Endothelial cell of hepatic sinusoid (primary cell): ENCODE measurements around the gene TP53I11.

ENCODE experiments used
- in situ Hi-C: cut with HindIII; loops from 2 replicates; pipeline ENCODE4 v1.10.0; 2017; ENCODE audit warnings: low sequenced_read_pairs

TP53I11 gene

DNA sequence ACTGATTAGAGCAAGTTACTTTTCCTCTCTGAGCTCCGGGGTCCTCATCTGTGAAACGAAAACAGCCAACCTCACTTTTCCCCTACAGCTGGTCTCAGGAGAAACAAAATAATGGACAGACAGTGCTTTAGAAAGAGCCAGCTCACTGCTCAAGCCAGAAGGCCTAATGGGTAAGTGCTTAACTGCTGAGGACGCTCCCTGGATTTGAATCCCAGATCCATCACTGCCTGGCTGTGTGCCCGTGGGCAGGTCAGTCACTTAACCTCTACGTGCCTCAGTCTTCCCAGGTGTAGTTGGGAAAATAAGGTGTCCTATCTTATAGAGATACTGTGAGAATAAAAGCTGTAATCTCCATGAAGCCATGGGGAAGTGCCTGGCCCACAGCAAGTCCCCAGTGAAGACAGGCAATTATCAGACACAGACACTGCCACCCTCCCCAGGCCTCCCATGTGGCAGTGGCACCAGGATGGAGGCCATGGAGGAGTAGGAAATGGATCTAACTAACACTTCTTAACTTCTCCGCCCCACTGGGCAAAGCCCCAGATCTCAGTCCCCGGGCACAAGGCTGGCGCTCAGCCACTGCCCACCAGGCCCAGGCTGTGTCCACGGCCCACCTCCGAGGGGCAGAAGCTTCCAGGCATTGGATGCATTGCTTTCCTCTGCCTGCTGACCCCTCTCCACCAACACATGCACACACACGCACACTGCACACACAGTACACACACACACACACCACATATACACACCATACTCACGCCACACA is 9.2 kb downstream of the TP53I11 start:
- in situ Hi-C loops = loop anchor here (25.0 kb wide), 1 partner anchor 396 kb away; no protein-coding TSS in a partner anchor

DNA sequence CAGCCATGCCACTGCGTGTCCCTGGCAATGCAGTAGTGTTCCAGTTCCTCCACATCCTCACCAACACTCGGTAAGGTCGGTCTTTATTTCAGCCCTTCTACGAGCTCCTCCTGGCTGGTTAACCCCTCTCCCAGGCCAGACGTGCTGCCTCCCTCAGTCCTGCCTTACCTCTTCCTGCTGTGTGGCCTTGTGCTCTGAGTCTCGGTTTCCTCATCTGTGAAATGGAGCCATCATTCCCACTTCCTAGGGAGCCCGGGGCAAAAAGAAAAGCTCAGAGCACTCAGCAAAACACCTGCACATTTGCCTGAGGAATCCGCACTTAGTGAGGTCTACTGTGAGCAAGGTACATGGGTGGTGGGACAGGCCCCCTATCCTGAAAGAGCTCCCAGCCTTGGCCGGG is 9.8 kb downstream of the TP53I11 start:
- in situ Hi-C loops = loop anchor here (25.0 kb wide), 1 partner anchor 396 kb away; no protein-coding TSS in a partner anchor

DNA sequence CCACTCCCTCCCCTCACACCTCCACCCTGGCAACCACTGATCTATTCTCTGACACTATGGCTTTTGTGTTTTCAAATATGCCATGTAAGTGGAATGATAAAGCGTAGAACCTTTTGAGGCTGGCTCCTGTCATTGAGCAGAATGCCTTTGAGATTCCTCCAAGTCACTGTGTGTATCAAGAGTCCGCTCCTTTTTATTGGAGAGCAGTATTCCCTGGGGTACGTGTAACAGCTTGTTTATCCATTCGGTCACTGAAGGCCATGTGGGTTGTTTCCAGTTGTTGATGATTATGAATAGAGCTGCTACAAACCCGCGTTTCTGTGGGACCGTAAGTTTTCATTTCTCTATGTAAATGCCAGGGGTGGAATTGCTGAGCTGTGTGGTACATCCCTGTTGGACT is 10.3 kb downstream of the TP53I11 start:
- in situ Hi-C loops = loop anchor here (25.0 kb wide), 1 partner anchor 397 kb away; no protein-coding TSS in a partner anchor

DNA sequence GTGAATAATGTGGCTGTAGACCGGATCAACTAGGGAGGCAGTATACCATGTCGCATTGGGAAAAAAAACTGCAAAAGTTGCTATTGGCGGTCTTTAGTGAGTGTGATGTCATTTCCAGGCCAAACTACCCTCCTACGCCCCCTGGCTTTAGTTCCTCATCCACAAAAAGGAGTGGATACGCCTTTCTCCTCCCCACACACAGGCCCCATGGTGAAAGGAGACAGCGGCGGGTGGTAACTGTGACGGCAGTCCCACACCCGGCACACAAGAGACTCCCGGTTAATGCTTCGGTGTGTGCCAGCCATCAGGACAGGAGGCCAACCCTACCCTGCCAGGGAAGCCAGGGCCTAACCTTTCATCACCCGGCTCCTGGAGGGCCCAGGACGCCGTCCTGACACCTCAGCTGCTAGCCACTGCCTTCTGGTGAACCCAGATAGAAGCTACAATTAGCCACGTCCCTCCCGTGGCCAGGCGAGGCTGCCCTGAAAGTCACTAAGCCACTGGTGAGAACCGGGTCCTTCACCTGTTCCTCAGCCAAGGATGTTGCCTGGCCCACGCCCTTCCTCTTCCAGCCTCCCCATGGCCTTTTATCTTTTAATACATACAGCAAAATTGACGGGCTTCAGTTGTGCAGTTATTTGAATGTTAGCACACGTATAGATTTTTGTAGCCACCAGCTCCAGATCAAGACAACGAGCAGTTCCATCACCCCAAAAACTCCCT is 10.8 kb downstream of the TP53I11 start:
- in situ Hi-C loops = loop anchor here (5.0 to 25.0 kb wide), 2 partner anchors 172 to 397 kb away; no protein-coding TSS in a partner anchor

DNA sequence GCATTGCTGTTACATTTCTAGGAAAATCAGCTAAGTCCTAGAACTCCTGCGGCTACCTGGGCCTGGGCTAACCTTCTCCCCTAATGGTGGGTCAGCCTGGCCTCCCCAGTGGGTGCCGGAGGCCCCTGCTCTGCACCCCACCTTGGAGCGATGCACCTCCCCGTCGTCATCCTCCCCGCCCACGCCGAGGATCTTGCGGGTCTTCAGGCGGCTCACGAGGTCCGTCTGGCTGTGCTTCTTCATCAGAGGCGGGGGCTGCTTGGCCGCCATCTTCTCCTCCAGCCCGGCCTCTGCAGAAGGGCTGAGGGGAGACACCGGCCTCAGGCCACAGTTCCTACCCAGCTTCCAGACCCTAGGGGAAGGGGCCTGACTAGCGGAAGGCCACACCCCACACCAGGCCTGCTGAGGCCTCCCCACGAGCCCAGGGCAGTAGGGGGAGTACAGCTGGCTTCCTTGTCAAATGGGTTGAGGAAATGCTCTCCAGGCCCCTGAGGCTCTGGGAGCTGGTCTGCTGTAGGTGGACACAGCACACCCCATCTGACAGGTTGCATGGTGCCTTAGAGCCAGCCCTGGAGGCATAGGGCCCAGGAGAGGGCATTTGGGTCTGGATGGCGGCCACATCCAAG is 12.5 kb downstream of the TP53I11 start:
- in situ Hi-C loops = loop anchor here (5.0 to 25.0 kb wide), 2 partner anchors 174 to 399 kb away; no protein-coding TSS in a partner anchor

DNA sequence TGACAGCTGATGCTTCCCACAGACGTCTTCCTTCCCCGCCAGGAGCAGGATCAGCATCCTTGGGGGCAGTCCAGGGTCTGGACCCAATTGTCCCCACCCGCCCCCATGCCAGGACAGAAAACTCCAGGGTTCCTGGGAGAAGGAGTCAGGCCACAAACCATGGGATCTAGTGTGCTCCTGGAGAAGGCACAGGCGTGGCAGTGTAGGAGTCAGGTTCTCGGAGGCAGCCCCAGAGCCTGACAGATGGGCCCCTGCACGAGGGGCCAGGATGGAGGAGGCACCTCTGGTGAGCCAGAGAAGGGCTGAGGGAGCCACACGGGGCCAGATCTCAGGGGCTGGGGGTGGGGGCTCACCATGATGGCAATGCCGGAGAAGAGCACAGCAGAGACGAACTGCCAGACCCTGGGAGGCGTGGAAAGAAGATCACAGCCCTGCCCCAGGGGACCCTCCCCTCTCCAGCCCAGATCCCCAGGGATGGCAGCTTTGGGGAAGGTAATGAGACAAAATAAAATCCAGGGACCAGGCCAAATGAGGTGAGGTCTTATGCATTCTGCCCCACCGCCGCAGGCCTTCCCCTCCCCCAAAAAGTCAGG is 13.6 kb downstream of the TP53I11 start:
- in situ Hi-C loops = loop anchor here (5.0 to 25.0 kb wide), 2 partner anchors 175 to 400 kb away; no protein-coding TSS in a partner anchor

DNA sequence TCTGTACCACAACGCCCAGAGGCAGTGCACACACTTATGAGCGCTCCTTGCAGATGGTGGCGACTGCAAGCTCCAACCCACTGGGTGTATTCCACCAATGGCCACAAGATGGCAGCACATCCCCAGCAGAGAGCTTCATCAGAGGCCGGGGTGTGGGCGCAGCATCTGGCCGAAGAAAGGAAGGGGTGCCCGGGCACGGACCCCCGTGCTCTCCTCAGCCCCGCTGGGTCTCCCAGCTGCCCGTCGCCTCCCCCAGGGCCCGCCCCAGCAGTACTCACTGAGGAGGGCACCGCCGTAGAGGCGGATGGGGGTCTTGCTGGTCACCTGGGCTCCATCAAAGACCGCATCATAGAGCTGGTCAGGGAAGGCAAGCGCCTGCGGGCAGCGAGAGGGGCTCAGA is 14.2 kb downstream of the TP53I11 start:
- in situ Hi-C loops = loop anchor here (5.0 to 25.0 kb wide), 2 partner anchors 176 to 401 kb away; no protein-coding TSS in a partner anchor

DNA sequence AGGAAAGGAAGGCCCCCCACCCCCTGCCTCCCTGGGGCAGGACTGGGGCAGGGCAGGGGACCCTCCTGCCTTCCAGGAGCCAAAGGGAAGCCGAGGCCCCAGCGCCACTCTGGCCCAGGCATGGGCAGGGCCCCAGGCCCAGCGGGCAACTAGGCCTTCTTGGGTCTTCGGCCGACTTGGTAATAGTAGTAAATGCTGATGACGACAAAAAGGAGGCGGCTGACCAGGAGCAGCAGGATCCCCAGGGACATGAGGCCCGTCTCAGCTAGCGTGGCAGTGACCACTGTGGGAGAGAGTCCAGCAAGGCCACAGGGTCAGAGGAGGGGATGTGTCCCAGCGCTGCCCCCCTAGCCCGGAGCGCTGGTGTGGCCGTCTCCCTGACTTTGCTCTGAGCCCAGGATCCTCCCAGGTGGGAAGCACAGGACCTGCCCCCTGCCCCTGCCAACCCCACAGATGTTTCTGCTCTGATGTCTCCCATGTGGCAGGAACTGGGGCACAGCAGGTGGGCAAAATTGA is 15.9 kb downstream of the TP53I11 start:
- in situ Hi-C loops = loop anchor here (5.0 to 25.0 kb wide), 2 partner anchors 178 to 403 kb away; no protein-coding TSS in a partner anchor

DNA sequence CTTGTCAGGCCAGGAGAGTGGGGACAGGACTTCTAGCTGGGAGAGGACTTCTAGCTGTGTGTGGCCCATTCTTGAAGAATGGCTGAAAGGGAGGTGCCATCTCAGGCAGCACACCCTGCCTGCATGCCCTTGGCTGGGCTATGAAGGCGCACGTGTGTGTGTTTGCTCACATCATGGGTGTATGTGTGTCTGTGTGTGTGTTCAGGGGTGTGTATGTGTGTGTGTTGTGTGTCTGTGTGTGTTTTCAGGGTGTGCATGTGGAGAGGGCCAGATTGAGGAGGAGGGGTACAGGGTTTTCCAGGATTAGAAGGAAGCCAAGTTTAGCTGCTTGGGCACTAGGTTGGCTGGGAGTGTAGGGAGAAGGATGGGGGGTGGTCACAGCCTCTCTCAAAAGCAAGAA is 16.6 kb downstream of the TP53I11 start:
- in situ Hi-C loops = loop anchor here (25.0 kb wide), 1 partner anchor 403 kb away; no protein-coding TSS in a partner anchor

DNA sequence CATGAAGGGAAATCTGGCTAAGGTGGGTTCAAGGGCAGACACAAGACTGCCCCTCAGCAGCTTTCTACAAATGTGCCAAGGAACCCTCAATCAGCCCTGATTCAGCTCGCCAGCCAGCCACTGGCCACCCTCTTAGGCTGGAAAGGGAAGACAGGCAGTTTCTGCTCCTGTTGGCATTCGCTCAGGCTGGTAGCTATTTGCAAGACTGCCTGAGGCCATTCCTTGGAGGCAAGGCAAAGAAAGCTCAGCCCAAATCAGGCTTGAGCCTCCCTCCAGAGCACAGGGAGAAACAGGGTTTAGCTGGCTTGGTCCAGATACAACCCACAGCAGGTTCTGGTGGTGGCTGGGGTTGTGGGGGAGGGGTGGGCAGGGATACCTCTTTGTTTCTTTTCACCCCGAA is 19.2 kb downstream of the TP53I11 start:
- in situ Hi-C loops = loop anchor here (25.0 kb wide), 1 partner anchor 406 kb away; no protein-coding TSS in a partner anchor

DNA sequence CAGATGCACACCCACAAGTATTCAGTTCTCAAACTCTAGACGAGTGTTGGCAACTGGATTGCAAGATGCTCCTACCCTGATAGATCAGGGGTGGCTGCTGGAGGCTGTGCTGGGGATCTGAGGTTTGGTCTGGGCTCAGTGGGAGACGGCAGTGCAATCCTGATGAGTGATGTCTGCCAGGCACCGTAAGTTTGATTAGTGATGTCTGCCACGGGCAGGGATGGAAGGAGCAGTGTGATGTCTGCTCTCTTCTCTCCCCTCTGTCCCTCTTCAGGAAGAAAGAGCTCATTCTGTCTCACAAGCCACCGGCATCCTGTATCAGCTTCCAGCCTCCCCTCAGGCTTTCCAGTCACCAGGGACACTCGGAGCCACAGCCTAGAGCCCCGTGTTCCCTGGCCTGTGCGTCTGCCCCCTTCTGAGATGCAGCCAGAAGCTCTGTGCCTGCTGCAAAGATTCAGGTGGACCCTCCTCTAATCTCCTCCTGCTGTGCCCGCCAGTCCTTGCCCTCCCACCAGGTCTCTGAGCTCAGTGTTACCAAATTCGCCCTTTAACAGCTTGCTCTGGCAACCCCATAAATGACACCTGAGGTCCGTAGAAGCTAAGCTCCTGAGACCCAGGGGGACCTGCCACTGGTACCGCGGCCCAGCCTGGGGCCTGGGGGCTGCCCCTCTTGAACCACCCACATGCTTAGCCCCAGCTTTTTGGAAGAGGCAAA is 19.9 kb downstream of the TP53I11 start:
- in situ Hi-C loops = loop anchor here (25.0 kb wide), 1 partner anchor 407 kb away; no protein-coding TSS in a partner anchor

DNA sequence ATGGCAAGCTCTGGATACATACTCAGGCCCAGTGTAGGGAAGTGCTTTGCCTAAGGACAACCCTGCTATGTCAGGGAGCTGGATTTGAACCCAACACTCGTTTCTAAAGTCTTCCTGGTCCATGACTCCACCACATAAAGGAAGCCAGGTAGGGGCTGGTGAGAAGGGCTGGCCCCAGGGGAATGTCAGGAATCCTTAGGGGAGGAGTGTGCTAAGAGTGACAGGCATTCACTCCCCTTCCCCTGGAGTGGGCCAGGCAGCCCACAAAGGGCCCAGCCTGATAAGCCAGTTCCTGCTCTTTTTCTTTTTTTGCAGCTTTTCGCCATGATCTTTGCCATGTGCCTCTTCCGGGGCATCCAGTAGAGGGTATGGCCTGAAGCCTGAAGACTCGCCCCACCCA is 21.9 kb downstream of the TP53I11 start:
- in situ Hi-C loops = loop anchor here (25.0 kb wide), 1 partner anchor 408 kb away; no protein-coding TSS in a partner anchor

DNA sequence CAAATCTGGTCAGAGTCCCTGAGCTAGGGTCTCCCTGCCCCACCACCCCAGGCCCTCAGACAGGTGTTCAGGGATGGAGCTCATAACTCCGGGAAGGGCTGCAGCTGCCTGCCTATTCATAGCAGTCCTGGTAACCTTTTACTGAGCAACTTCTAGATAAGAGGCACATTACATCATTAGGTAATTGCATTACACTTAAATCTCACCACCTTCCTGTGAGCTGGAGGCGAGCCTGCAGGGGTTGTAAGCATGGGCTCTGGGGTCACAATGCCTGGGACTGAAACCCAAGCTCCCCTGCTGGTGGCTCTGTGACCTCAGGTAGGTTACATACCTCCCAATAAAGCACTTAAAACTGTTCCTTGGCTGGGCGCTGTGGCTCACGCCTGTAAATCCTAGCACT is 22.5 kb downstream of the TP53I11 start:
- in situ Hi-C loops = loop anchor here (25.0 kb wide), 1 partner anchor 409 kb away; no protein-coding TSS in a partner anchor

DNA sequence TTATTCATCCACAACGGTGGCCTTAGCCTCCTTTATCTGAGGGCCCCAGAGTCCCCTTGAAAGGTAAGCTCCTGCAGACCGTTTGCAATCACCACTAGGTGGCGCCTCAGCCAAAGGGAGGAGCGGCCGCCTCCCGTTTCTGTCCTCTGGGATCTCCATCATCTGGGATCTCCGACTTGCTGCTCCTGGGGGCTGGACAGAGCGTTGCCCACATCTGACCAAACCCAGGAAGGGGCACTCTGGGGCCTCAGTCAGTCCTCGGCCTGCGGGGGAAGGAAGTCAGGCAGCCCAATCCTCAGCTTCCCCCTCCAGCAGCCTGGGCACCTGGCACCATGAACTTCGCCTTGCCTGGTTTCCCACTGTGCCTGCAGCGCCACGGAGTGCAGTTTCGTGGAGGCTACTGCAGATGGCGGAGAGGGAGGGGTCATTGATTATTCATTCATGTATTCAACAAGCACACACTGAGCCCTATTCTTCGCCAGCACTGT is 23.5 kb downstream of the TP53I11 start:
- in situ Hi-C loops = loop anchor here (25.0 kb wide), 1 partner anchor 410 kb away; no protein-coding TSS in a partner anchor

DNA sequence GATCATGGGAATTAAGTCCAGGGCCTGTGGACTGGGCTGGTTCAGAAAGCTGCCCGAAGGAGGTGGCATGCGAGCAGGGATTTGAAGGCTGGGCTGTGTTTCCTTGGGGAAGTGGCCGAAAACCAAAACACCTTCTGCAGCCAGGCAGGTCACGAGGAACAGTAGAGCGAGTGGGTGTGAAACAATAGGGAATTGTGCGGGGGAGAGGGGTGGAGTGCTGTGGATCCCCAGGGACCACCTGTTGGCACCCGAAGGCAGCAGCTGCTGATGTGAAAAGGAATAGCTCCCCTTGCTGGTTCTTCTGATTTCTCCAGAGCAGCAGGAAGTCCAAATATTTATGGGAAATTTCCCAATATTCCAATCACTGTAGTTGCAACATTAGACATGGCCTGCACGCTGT is 24.6 kb downstream of the TP53I11 start:
- in situ Hi-C loops = loop anchor here (25.0 kb wide), 1 partner anchor 411 kb away; no protein-coding TSS in a partner anchor

DNA sequence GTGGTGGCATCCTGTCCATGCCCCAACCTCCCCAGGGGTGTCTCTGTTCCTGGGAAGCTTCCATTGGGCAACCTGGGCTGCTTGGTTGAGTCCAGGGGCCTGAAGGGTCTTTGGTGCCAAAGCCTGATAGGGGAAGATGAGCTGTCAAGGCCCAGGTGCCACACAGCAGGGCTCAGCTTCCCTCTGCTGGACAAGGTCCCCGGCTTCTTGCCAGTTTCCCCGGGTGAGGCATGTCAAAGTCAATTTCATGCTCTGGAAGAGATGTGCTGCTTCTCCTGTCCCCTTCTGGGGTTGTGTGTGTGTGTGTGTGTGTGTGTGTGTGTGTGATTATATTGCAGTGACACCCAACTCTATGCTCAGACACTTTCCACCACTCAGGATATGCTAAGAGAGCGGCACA is 26.9 kb downstream of the TP53I11 start:
- in situ Hi-C loops = no loop called here

DNA sequence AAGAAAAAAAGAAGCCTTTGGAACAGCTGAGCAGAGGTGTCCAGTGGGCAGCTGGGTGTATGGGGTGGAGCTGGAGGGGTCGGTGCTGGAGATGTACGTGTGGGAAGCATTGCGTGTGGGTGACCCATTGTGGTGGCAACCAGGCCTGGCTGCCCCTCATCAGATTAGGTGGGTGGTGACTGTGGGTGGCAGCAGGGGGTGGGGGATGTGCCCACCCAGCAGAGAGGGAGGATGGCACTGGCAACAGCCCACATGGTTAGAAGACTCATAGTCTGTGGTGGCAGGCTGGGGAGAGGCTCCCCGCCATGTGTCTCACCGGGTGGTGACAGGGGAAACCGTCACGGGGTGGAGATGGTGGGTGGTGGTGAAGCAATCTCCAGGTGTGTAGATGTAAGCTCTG is 27.6 kb downstream of the TP53I11 start:
- in situ Hi-C loops = no loop called here

DNA sequence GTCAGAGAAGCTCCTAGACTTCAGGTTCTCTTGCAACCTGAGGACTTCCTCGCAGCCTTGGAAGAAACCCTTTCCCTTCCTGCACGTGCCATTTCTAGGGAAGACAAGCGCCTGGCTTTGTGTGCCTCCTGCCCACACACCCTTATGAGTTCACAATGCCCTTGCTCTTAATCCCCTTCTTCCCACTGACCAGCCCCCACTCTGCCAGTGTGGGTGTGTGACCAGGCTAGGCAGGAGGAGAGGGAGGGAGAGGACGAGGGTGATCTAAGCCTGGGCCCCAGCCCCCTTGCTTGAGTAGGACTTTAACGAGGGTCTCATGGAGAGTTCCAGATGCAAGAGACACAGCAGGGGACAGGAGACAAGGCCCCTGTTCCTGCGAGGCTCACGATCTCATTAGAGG is 30.2 kb downstream of the TP53I11 start:
- in situ Hi-C loops = no loop called here

DNA sequence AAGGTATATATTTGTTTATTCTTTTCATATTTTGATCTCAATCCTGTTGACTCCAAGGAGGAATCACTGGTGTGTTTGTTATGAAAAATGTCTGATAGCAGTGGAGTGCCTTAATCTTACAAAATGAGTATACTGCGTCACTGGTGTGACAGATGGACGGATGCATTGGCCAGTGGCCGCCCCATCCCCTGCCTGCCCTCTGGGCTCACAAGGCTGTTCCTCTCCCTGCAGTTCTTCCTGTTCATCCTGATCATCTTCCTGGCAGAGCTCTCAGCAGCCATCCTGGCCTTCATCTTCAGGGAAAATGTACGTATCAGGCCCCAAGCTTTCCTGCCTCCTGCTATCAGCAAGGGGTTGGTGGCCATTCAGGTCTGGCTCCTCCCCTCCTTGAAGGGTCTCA is 32.9 kb downstream of the TP53I11 start:
- in situ Hi-C loops = no loop called here
